Endothelial cell of umbilical vein (primary cell): ENCODE measurements around the gene WDFY2. TPM values are rescaled to one million over a fixed set of nuclear protein-coding genes. Genes with fewer than 3 reads are reported as not detected.

Experiments used
- BruUV-seq: library from RNA; stranded (reverse); fragments of 400-500 nt; replicated peaks from 2 replicates; lab custom pipeline; 2021; lab: Mats Ljungman, UMichigan
- CTCF ChIA-PET: fragments of 300-600, 350-600 bp; sonication (Branson Sonifier 250); formaldehyde crosslinking; loops from one replicate; lab custom pipeline; 2021; ENCODE audit warnings: antibody characterized with exemption, inconsistent platforms; lab: Charles Lee
- POLR2A ChIA-PET: fragments of 300-600, 350-600 bp; sonication (Branson Sonifier 250); formaldehyde crosslinking; loops from one replicate; lab custom pipeline; 2021; ENCODE audit warnings: antibody characterized with exemption, inconsistent platforms; lab: Charles Lee
- DNase-seq: peaks from one replicate; pipeline ENCODE4 v3.0.0-alpha.2; 2011; ENCODE audit warnings: low read depth, low spot score
- FAIRE-seq: peaks from 2 replicates; lab custom pipeline; 2011; peaks lifted over from hg19 to GRCh38; lab: Jason Lieb, UNC
- H2AFZ ChIP-seq: 2 replicates; pipeline ENCODE4 v1.6.0; 2012; ENCODE audit warnings: low read depth, low read length, control low read depth, inconsistent platforms
- H3K27ac ChIP-seq: 2 replicates; pipeline ENCODE4 v1.5.1; 2011; ENCODE audit warnings: low read depth, mild to moderate bottlenecking, control low read depth, low read length, moderate library complexity; ENCODE audit not compliant: insufficient read depth
- H3K27me3 ChIP-seq, 2 experiments: 2 replicates each; pipeline versions ENCODE4 v1.6.0 to v1.6.1; 2011; ENCODE audit warnings: low read length in 2 of 2, mixed read lengths in 1 of 2; ENCODE audit not compliant: control insufficient read depth in 2 of 2, insufficient read depth in 2 of 2
- H3K36me3 ChIP-seq, 2 experiments: 2 replicates in 1 of 2; 3 replicates in 1 of 2; pipeline ENCODE4 v1.5.1; 2011; ENCODE audit warnings: low read length in 2 of 2, mild to moderate bottlenecking in 1 of 2, moderate library complexity in 1 of 2; ENCODE audit not compliant: control insufficient read depth in 2 of 2, insufficient read depth in 2 of 2; ENCODE audit errors: extremely low read depth in 1 of 2
- H3K4me1 ChIP-seq: 3 replicates; pipeline ENCODE4 v1.5.1; 2011; ENCODE audit warnings: mild to moderate bottlenecking, low read length; ENCODE audit not compliant: control insufficient read depth, insufficient read depth; ENCODE audit errors: extremely low read depth
- H3K4me2 ChIP-seq: 2 replicates; pipeline ENCODE4 v1.6.1; 2011; ENCODE audit warnings: low read length, control low read depth, mixed read lengths; ENCODE audit not compliant: insufficient read depth
- H3K4me3 ChIP-seq, 3 experiments: fragments of 200-600 bp in 1 of 3; sonication (generic), shearing (Covaris generic) in 1 of 3; replicated peaks in 1 of 3; 2 replicates each; pipeline ENCODE4 v1.5.1; 2011 to 2016; ENCODE audit warnings: control low read depth in 3 of 3, low read length in 3 of 3, mild to moderate bottlenecking in 2 of 3, inconsistent platforms in 1 of 3, low read depth in 1 of 3, moderate library complexity in 1 of 3; ENCODE audit not compliant: insufficient read depth in 1 of 3
- H3K79me2 ChIP-seq: 2 replicates; pipeline ENCODE4 v1.6.0; 2012; ENCODE audit warnings: low read length, inconsistent platforms; ENCODE audit not compliant: control insufficient read depth, insufficient read depth
- H3K9ac ChIP-seq: replicated peaks from 2 replicates; pipeline ENCODE3; 2011; ENCODE audit warnings: low read length, control low read depth; ENCODE audit not compliant: insufficient read depth; ENCODE audit errors: extremely low read depth
- H3K9me1 ChIP-seq: replicated peaks from 3 replicates; pipeline ENCODE4 v1.6.0; 2011; ENCODE audit warnings: mild to moderate bottlenecking, low read length; ENCODE audit not compliant: control insufficient read depth, insufficient read depth; ENCODE audit errors: extremely low read depth
- H3K9me3 ChIP-seq: replicated peaks from 2 replicates; pipeline ENCODE4 v1.5.1; 2012; ENCODE audit warnings: low read length, inconsistent platforms; ENCODE audit not compliant: control insufficient read depth, insufficient read depth
- H4K20me1 ChIP-seq: replicated peaks from 2 replicates; pipeline ENCODE3; 2011; ENCODE audit warnings: mild to moderate bottlenecking, low read length; ENCODE audit not compliant: control insufficient read depth, insufficient read depth; ENCODE audit errors: extremely low read depth
- CTCF ChIP-seq, 2 donors: IDR thresholded peaks; 1 replicate in 1 of 2; 2 replicates in 1 of 2; pipeline ENCODE4 v1.5.1; 2011; ENCODE audit warnings: low read length in 2 of 2, mild to moderate bottlenecking in 2 of 2, moderate library complexity in 2 of 2, control low read depth in 1 of 2, inconsistent platforms in 1 of 2, low read depth in 1 of 2; ENCODE audit not compliant: insufficient read depth in 1 of 2; ENCODE audit errors: extremely low read depth in 1 of 2
- EZH2 ChIP-seq: IDR thresholded peaks from 2 replicates; pipeline ENCODE4 v1.6.1; 2012; ENCODE audit warnings: borderline replicate concordance, low read depth, mild to moderate bottlenecking, moderate library complexity, low read length, inconsistent platforms; ENCODE audit not compliant: severe bottlenecking
- FOS ChIP-seq: IDR thresholded peaks from 2 replicates; pipeline ENCODE4 v1.6.1; 2011; ENCODE audit warnings: mild to moderate bottlenecking, low read length, moderate library complexity, borderline replicate concordance; ENCODE audit not compliant: insufficient read depth
- GATA2 ChIP-seq: IDR thresholded peaks from 2 replicates; pipeline ENCODE4 v1.7.0; 2011; ENCODE audit warnings: low read depth, mild to moderate bottlenecking, moderate library complexity, mixed read lengths, low read length; ENCODE audit not compliant: insufficient read length, insufficient read depth
- JUN ChIP-seq: IDR thresholded peaks from 2 replicates; pipeline ENCODE4 v1.6.1; 2011; ENCODE audit warnings: borderline replicate concordance, low read depth; ENCODE audit not compliant: insufficient read length, insufficient read depth
- MAX ChIP-seq: IDR thresholded peaks from 2 replicates; pipeline ENCODE4 v1.6.1; 2011; ENCODE audit not compliant: insufficient read depth, insufficient read length
- MYC ChIP-seq: IDR thresholded peaks from one replicate; pipeline ENCODE4 v1.6.1; 2011; ENCODE audit warnings: mild to moderate bottlenecking, low read depth, low read length
- POLR2A ChIP-seq: IDR thresholded peaks from 2 replicates; pipeline ENCODE4 v1.6.1; 2012; ENCODE audit warnings: low read depth, mild to moderate bottlenecking, control low read depth, low read length
- POLR2AphosphoS5 ChIP-seq: IDR thresholded peaks from 2 replicates; pipeline ENCODE4 v1.6.1; 2012; ENCODE audit warnings: low read depth, mild to moderate bottlenecking, control low read depth, low read length, moderate library complexity; ENCODE audit not compliant: insufficient read depth
- dilution Hi-C: fragments of 300-500 bp; cut with MboI; formaldehyde crosslinking; loops from one replicate; pipeline ENCODE4 v1.15.0; 2019; ENCODE audit warnings: low sequenced_read_pairs; ENCODE audit not compliant: extremely low pct_ligation_motif_present
- intact Hi-C: fragments of 100-400 bp; cut with micrococcal nuclease; formaldehyde crosslinking; loops from one replicate; pipeline ENCODE4 v1.10.0; 2022
- polyA plus RNA-seq, 4 experiments: library from polyadenylated mRNA; depleted of rRNA in 3 of 4; stranded (reverse) in 3 of 4; unstranded in 1 of 4; fragments of >200 nt; gene quantifications; 2 replicates each; pipeline versions ENCODE4 v1.2.1 to v1.2.3, GENCODE V29; 2011 to 2012; ENCODE audit warnings: missing spikeins in 1 of 4
- total RNA-seq: library from RNA; stranded (reverse); gene quantifications from 2 replicates; pipeline ENCODE4 v1.2.3, GENCODE V29; 2021

Gene WDFY2
- total and polyA plus RNA-seq, 2 donors (not counting 3 experiments of a cell fraction or from before 2014, with no cell fraction given), result 2.1 to 5.5 TPM

- Histone ChIP-seq H3K4me3 (no peak overlapping the region), H3K27me3 (no peaks in the 10 kb centered on the region), H3K9ac (no peak overlapping the region), H3K4me1 (peaks cover 9% of the 10 kb centered on the region), H3K9me1 (no peaks in the 10 kb centered on the region), H4K20me1 (no peaks in the 10 kb centered on the region), H3K9me3 (no peaks in the 10 kb centered on the region), H3K79me2 (no peaks in the 10 kb centered on the region), H3K4me2 (no peak overlapping the region), H3K27ac (no peak overlapping the region), H3K36me3 (no peaks in the 10 kb centered on the region), H2AFZ (no peak overlapping the region)
- no TSS peak for BruUV-seq
- ChIA-PET POLR2A (no interaction called here), CTCF (interaction anchor here (1.3 kb wide), 1 partner anchor 24 kb away, joined by 3 read pairs; no protein-coding TSS in a partner anchor)
- FAIRE-seq (peak; percentile 24), DNase-seq (no peak)
- no peak for TF ChIP-seq MAX
- TF ChIP-seq GATA2, result no peak
- TF ChIP-seq CTCF (IDR thresholded peaks at IDR 0.05; ENCODE audit: extremely low read depth in 1 of 2, insufficient read depth in 1 of 2, low read depth in 1 of 2, low read length in 2 of 2), result no peak
- no peak for TF ChIP-seq POLR2A
- no peak for TF ChIP-seq POLR2AphosphoS5
- no peak for TF ChIP-seq EZH2
- TF ChIP-seq JUN, result no peak
- TF ChIP-seq MYC, result no peak
- TF ChIP-seq FOS, result no peak
- dilution Hi-C loops, result no loop called here
- intact Hi-C loops, result no loop called here
Observed at GRCh38 chr13:51668580-51669195, 84.4 kb downstream of the WDFY2 start.
